ENCODE results near the gene SOAT2. TPM values are rescaled to one million over a fixed set of nuclear protein-coding genes. Genes with fewer than 3 reads are reported as not detected.

Gene SOAT2
- total and polyA plus RNA-seq, 4 donors = 0.48 to 9.4 (median 1.3) TPM

GRCh38 chr12:53082637-53083175 is 20.6 kb upstream of the SOAT2 start:
- H3K9me3 ChIP-seq (ENCODE audit: control insufficient read depth in 4 of 4, low read length in 3 of 4) = no peaks in the 10 kb centered on the region
- H3K27me3 ChIP-seq (ENCODE audit: control insufficient read depth in 4 of 4, insufficient read depth in 4 of 4, low read length in 3 of 4) = no peaks in the 10 kb centered on the region
- H3K4me3 ChIP-seq (ENCODE audit: low read depth in 1 of 3, low read length in 3 of 3) = no peak overlapping the region
- H3K36me3 ChIP-seq (ENCODE audit: control insufficient read depth in 4 of 4, insufficient read depth in 3 of 4, low read depth in 1 of 4, low read length in 3 of 4) = no peaks in the 10 kb centered on the region
- no peak for TF ChIP-seq HNF4A (conservative IDR thresholded peaks at IDR 0.05)
- TF ChIP-seq FOXA2 (IDR thresholded peaks at IDR 0.05) = no peak
- TF ChIP-seq EGR1 (IDR thresholded peaks at IDR 0.05; ENCODE audit: low read depth in 2 of 2) = no peak
- no peak for TF ChIP-seq REST (IDR thresholded peaks at IDR 0.05)
- no peak for TF ChIP-seq JUND (IDR thresholded peaks at IDR 0.05)
- no peak for TF ChIP-seq SP1 (IDR thresholded peaks at IDR 0.05)
- TF ChIP-seq MAX (IDR thresholded peaks at IDR 0.05) = no peak
- TF ChIP-seq HNF4G (IDR thresholded peaks at IDR 0.05) = no peak
- no peak overlapping the region for H3K9ac ChIP-seq (ENCODE audit: low read depth in 1 of 2, low read length in 2 of 2)
- peaks cover 5 to 12% (median 9%) of the 10 kb centered on the region in 4 donors for H3K4me1 ChIP-seq (ENCODE audit: control insufficient read depth in 4 of 4, insufficient read depth in 4 of 4, low read length in 3 of 4)
- no peak for DNase-seq (ENCODE audit: low spot score)
- H3K27ac ChIP-seq (ENCODE audit: low read depth in 1 of 2, low read length in 2 of 2) = no peak overlapping the region
- WGBS = 67% methylated on average over 2 of the region's 2 CpGs

GRCh38 chr12:53086361-53086760 is 16.9 kb upstream of the SOAT2 start:
- no peaks in the 10 kb centered on the region for H3K9me3 ChIP-seq (ENCODE audit: control insufficient read depth in 4 of 4, low read length in 3 of 4)
- no peak for DNase-seq (ENCODE audit: low spot score)
- TF ChIP-seq RAD21 (IDR thresholded peaks at IDR 0.05) = no peak
- no peak for TF ChIP-seq REST (IDR thresholded peaks at IDR 0.05)
- TF ChIP-seq GABPA (IDR thresholded peaks at IDR 0.05 in 1 of 2, conservative IDR thresholded peaks at IDR 0.05 in 1 of 2) = no peak
- TF ChIP-seq NR2F2 (IDR thresholded peaks at IDR 0.05) = no peak
- TF ChIP-seq MAX (IDR thresholded peaks at IDR 0.05) = no peak
- no peak for TF ChIP-seq ZBTB33 (IDR thresholded peaks at IDR 0.05)
- no peaks in the 10 kb centered on the region for H3K4me1 ChIP-seq (ENCODE audit: control insufficient read depth in 4 of 4, insufficient read depth in 4 of 4, low read length in 3 of 4)
- H3K4me3 ChIP-seq (ENCODE audit: low read depth in 1 of 3, low read length in 3 of 3) = no peak overlapping the region
- no peaks in the 10 kb centered on the region for H3K36me3 ChIP-seq (ENCODE audit: control insufficient read depth in 4 of 4, insufficient read depth in 3 of 4, low read depth in 1 of 4, low read length in 3 of 4)
- no peak overlapping the region for H3K27ac ChIP-seq (ENCODE audit: low read depth in 1 of 2, low read length in 2 of 2)
- 85% methylated on average over 3 of the region's 3 CpGs for WGBS
- H3K27me3 ChIP-seq (ENCODE audit: control insufficient read depth in 4 of 4, insufficient read depth in 4 of 4, low read length in 3 of 4) = no peaks in the 10 kb centered on the region
- no peak overlapping the region for H3K9ac ChIP-seq (ENCODE audit: low read depth in 1 of 2, low read length in 2 of 2)
